GM19467 (cell line): ENCODE data around the gene ABI3BP.

Source experiments
- ATAC-seq: cut with Tn5 transposase; IDR thresholded peaks from one replicate; pipeline ENCODE4 v1.9.1; 2021; ENCODE audit warnings: mild to moderate bottlenecking, moderate library complexity; ENCODE audit not compliant: unreplicated experiment

Gene ABI3BP

GRCh38 chr3:100981164-100981911 is 11.9 kb downstream of the ABI3BP start:
- ATAC-seq: no peak

GRCh38 chr3:100978011-100978659 is 15.1 kb downstream of the ABI3BP start:
- ATAC-seq: no peak

- ATAC-seq: no peak
These were observed 16.6 kb downstream of the ABI3BP start for GRCh38 chr3:100976611-100977010.

- ATAC-seq: no peak
These were observed 17.5 kb downstream of the ABI3BP start for GRCh38 chr3:100975714-100976113.

GRCh38 chr3:100973594-100973993 is 19.6 kb downstream of the ABI3BP start:
- no peak for ATAC-seq

GRCh38 chr3:100972867-100973266 is 20.4 kb downstream of the ABI3BP start:
- no peak for ATAC-seq

- no peak for ATAC-seq
These were observed 20.8 kb downstream of the ABI3BP start for GRCh38 chr3:100972301-100972844.

GRCh38 chr3:100971798-100972197 is 21.4 kb downstream of the ABI3BP start:
- no peak for ATAC-seq

GRCh38 chr3:100970477-100970990 is 22.7 kb downstream of the ABI3BP start:
- no peak for ATAC-seq

GRCh38 chr3:100968932-100969906 is 24.0 kb downstream of the ABI3BP start:
- ATAC-seq: no peak

GRCh38 chr3:100966807-100967206 is 26.4 kb downstream of the ABI3BP start:
- no peak for ATAC-seq

- no peak for ATAC-seq
These were observed 27.2 kb downstream of the ABI3BP start for GRCh38 chr3:100966049-100966491.

GRCh38 chr3:100963041-100963440 is 30.2 kb downstream of the ABI3BP start:
- ATAC-seq: no peak

GRCh38 chr3:100957261-100957986 is 35.8 kb downstream of the ABI3BP start:
- no peak for ATAC-seq

GRCh38 chr3:100956276-100956675 is 36.9 kb downstream of the ABI3BP start:
- no peak for ATAC-seq

GRCh38 chr3:100954990-100955389 is 38.2 kb downstream of the ABI3BP start:
- no peak for ATAC-seq

- no peak for ATAC-seq
These were observed 38.9 kb downstream of the ABI3BP start for GRCh38 chr3:100954199-100954935.

GRCh38 chr3:100953103-100953502 is 40.1 kb downstream of the ABI3BP start:
- ATAC-seq: no peak

GRCh38 chr3:100947119-100947518 is 46.1 kb downstream of the ABI3BP start:
- no peak for ATAC-seq
